Suppressor macrophage (primary cell): Measurements from ENCODE around the gene CMTR1.
"Not testable (repeated sequence)": the region's sequence is repeated elsewhere in the genome, so short reads cannot be mapped to it uniquely, and the experiment has no call there.

Experiments
- DNase-seq, 4 experiments: peaks; one replicate each; pipeline ENCODE4 v3.0.0-alpha.2; 2020 to 2022

The CMTR1 gene

DNA sequence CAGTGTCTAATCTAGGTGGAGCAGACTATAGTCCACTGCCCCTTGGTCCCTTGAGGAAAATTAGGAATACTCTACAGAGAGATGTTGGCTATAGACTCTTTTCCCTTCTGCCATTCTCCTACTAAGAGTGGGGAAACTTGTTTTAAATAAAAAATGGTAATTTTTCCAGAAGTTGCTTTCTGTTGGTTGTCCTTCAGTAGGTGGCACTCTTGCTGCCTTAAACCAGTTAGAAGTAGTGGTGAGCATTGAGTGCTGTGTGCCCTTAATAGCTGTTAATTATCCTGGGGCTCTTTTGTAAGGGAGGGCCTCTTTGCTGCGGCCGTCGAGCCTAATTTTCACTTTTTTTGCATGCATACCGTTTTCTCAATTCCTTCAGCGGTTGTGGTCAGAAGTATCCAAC lies 2.8 kb downstream of the CMTR1 start:
- no peak for DNase-seq

DNA sequence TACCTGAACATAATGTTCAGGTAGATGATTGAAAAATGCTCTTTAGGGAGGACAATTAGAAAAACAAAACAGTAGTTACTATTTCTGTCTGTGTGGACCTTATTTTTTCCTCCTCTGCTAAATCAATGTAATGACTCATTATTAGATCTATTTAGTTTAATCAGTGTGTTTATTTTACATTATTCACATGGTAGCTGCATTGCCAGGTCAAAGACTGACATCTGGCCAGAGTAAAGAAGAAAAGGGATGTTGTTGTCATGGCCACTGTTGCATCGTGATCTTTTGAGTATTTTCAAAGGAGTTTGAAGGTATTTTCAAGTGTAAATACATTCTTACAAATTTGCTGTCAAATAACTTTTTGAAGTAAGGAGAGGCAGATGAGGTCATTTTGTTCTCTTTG lies 5.9 kb downstream of the CMTR1 start:
- DNase-seq = no peak

DNA sequence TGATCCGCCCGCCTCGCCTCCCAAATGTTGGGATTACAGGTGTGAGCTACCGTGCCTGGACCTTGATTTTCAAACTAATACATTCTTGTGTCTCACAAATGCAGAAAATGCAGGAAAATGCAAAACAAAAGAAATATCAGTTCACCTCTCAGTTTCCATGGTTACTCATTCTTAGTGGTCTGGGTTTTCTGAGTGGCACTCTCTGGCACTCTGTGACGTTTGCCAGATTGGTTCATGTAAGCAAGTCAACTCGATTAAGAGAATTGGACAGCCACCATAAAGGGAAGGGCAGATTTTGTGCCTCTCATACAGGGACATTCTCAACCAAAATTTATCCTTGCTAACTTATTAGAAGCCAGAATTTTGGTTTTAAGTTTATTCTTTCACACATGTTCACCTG lies 8.6 kb downstream of the CMTR1 start:
- DNase-seq = no peak

DNA sequence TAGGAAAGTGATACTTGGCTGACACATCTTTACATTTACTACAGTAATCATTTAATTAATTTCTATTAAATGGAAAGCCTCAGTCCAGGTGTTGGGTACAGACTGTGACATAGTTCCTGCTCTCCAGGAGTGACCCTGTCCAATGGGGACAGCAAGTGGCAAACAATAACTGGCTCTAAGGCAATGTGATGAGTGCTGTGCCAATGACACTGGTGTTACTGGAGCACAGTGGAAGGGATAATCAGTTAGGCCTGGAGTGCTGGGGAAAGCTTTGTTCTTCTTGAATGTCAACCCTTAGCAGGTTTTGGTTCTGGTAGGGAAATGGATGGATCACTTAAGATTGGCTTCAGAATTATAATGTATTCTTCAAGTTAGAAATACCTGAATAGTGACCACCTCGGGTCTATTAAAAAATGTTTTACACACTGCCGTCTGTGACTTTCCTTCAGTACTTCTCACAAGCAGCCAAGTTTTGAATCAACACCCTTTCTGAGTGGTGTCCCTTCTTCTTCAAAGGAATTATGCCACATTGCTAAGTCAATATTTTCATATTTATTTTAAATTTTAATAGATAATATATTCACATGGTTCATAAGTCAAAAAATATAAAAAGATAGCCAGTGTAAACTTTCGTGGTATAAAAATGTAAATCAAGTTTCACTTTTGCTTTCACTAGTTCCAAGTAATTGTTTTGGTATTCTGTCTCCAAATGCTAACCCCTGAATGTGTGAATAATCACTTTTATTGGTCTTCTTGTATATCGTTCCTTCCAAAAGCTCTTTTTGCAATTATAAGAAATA lies 9.6 kb downstream of the CMTR1 start:
- no peak for DNase-seq

DNA sequence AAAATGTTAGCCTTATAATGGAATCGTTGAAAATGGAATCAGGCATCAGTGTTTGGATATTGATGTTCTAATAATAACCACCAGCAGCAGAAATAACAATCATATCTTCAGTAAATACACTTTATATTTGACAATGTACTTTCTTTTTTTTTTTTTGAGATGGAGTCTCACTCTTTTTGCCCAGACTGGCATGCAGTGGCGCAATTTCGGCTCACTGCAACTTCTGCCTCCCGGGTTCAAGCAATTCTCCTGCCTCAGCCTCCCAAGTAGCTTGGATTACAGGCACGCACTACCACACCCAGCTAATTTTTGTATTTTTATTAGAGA lies 10.2 kb downstream of the CMTR1 start:
- not testable (repeated sequence) for DNase-seq

DNA sequence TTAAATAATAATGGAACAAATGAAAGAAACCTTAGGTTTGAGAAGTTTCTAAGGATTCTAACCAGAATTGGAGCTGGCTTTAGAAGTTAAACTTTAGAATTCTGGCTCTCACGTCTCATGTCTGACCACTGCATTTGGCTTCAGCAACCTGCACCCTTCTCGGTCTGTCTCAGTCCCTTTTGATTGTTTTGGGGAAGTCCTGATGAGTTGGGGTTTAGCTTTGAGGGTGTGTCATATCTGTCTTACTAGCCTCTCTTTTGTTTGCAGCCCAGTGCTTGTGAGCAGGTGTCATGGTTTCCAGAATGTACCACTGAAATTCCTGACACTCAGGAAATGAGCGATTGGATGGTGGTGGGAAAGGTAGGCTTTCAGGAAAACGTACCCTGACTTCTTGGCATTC lies 17.0 kb downstream of the CMTR1 start:
- DNase-seq = no peak

DNA sequence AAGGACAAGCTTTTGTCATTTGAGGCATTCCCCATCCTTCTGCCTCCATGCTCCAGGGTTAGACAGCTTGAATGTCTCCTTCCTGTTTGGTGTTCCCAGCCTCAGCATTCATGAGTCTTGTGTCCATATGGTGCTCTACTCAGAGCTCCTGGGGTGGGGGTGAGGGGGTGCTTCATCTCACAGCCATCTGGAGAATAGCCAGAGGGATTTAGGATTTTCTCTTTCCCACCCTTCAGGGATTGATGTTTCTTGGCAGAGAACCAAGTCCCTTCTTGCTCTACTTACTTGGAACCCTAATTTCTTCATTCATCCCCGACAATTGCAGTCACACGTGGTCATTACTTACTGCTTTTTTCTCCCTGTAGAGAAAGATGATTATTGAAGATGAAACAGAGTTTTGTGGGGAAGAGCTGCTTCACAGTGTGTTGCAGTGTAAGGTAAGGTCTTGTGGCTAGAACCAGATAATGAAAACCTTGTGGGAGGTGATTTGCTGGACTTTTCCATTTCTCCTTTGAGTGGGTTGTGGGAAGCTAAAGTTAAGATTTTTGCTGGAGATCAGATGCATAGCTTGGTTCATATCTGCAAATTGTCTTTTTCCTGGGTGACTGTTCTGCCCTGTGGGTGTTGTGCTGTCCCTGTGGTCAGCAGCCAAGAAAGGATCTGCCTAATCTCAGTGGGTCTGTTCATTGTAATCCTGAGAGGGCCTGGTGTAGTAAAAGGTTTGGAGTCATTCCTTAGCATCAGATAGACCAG lies 18.6 kb downstream of the CMTR1 start:
- no peak for DNase-seq

DNA sequence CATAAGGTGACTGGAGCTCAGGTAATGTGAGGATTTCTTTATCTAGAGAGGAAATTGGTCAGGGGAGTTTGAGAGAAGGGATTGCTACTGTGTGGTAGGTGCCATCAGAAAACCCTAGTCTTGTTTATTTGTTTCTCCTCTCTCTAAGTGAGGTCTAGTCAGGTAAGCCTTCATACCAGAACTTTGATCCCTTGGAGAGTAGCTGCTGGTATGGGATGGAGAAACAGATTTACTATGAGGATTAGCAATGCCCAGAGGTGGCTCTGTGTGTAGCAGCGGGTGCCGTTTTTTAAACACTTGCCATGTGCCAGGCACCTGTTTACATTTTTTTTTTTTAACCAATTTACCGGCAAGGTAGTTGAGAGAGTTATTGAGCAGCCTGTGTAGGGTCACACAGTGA lies 19.5 kb downstream of the CMTR1 start:
- no peak for DNase-seq

DNA sequence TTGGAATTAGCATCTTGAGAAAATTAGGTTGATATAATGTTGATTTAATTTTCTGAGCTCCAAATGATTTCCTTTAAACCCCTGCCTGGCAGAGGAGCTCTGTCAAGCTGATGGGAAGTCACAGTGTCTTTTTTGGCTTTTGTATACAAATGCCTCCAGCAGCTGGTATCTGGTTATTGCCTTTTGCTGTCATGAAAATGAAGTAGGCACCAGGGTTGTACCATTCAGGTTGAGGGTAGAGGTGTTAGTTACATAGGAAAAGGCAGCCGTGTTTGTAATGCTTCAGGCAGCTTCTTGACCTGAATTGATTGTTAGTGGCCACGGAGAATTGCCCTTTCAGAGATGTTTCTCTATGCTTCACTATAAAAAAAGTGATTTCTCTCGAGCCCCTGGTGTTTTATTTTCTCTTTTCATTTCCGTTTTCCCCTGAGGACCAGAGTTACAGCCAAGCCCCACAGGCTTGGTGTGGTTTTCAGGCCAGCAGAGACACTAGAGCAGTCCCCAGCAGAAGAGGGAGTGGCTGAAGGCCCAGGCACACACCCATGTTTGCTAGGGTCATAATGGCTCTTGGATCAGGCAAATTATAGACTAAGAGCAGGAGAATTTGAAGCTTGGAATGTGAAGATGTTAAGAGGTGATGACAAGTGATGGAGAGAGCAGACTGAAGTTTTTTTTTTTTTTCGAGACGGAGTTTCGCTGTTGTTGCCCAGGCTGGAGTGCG lies 21.6 kb downstream of the CMTR1 start:
- no peak for DNase-seq

DNA sequence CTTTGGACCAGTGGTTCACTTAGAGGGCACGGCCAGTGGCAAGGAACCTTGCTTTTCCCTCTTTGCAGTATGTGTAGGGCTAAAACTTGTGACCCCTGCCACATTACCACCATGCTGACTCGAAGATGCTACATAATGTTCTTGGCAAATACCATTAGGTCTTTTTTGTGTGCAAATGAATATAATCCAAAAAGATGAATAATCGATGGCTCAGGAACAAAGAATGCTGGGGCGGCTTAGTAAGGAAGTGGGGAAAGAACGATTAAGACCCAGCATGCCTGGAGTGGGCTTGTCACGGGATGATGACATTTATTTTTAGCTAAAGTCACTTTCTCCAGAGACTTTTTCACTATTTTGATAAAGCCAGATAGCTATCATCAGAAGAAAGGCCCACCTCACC lies 23.1 kb downstream of the CMTR1 start:
- DNase-seq = no peak

DNA sequence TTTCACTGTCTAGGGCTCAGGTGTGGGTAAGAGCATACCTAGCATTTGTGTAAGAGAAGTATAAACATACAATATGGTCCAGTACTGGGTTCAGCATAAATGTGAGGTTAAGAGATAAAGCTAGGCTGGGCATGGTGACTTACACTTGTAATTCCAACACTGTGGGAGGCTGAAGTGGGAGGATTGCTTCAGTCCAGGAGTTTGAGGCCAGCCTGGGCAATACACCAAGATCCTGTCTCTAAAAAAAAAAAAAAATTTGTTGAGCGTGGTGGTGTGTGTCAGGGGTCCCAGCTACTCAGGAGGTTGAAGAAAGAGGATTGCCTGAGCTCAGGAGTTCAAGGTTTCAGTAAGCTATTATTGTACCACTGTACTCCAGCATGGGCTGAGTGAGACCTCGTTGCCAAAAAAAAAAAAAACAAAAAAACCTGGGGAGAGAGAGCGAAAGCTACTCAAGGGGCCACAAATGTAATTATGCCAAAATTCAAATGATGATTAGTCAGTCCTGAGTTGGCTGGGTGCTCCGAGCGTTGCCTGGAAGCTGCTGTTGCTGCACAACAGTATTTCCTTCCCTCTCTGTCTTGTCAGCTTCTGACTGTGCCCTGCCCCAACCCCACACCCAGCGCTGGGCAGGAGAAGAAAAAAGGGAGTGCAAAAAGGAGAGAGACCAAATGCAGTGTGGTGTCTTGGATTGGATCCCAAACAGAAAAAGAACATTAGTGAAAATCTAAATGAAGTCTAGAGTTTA lies 24.0 kb downstream of the CMTR1 start:
- DNase-seq = peak in 2 of 4 experiments; percentile 24 to 29

DNA sequence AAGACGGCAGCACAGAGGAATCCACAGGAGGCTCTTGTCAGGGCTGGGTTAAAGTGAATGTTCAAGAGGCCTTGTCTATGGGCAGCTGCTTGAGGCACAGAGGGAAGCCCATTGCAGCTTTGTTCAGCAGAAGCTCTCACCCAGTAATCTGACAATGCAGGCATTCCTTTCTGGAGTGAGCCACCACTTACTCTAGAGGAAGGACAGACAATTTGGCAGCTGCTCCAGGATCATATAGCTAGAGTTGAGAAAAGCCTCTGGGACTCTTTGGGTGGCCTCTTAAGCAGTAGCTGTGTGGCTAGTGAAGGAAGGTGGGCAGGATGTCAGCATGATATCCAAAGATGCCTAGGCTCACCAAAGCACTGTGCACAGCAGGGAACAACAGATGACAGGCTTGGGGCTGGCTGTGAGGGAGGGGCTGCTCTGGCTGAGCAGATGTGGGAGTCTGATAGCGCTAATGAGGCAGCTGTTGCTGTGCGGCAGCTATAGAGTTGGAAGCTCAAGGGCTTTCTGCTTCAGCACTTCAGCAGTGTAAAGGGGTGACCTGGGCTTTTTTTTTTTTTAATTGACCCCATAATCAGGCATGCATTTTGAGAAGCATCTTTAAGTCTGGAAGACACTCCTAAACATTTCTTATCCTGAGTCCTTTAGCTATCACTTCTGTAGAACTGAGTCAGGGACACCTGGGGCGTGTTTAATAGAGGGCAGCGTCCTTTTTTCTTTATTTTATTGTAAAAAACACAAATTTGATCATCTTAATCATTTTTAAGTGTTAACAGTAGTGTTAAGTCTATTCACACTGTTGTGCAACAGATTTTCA lies 27.2 kb downstream of the CMTR1 start:
- DNase-seq = no peak

DNA sequence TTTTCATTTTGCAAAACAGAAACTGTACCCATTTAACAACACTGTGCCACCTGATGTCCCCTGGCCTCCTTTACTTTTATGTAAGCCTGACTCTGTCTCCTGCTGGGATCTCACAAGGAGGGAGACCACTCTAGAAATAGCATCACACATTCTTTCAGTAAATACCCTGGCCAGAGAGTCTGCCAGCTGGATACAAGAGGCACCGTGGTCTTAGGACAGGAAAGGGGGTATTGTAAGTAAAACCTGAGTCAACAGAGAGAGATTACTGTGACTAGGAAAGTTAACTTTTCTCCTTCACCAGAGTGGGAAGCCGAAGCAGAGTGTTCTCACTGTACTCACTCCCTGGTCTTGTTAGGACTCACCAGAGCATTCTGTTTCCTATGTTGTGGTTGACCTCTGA lies 27.8 kb downstream of the CMTR1 start:
- DNase-seq = no peak

DNA sequence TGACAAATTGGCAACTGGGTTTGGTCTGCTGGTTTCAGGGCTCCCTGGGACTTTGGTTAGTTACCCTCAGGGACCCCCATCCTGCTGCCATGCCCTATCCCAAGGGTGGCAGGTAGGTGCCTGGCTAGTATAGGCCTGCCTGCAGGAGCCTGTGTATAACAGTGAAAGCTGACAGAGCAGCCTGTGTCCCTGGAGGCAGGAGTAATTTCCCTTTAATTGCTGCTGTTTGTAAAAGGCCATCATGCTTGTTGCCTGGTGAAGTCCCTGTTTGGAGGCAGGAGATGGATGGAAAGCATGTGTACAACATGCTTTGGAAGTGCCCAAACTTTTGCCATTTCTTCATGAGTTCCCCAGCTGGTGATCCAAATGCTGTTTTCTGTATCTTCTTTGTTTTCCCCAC lies 30.1 kb downstream of the CMTR1 start:
- no peak for DNase-seq

DNA sequence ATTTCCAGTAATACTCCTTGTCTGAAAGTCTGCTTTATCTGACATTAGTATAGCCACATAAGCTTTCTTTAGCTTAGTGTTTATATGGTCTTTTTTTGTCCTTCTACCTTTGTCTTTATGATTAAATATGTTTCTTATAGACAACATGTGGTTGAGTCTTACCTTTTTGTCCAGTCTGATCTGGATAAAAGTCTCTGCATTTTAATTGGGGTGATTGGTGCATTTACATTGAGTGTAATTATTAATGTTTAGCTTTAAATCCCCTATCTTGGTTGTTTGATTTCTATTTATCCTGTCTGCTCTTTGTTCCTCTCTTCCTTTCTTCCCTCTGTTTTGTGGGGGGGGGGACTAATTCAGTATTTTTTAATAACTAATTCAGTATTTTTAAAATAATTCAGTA lies 34.7 kb downstream of the CMTR1 start:
- DNase-seq = no peak

DNA sequence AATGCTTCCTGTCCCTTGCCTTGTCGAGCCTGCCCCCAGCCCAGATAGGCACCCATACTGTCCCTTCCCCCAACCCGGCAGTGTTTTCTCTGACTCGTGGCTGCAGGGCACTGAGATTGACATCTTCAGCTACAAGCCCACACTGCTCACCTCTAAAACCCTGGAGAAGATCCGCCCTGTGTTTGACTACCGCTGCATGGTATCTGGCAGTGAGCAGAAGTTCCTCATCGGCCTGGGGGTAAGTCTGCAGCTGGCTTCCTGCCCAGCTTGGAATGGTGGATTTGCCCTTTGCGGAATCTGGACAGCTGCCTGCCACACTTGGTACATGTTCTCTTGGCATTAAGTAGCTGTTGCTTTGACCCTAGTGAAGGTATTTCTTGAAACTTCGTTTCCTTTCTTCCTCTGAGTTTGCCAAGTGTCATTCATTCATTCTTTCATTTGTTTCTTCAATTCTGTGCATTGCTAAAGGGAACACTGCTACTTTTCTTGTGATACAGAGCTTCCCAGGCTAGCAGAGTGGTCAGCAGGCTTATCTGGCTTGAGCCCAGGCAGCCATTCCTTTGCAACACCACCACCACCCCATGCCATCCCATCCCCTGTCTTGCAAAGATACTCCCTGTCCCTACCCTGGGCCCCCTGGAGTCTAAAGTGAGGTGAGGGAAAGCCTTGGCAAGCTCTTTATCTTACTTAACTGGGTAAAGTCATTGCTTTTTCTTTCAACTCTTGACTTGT lies 40.5 kb downstream of the CMTR1 start:
- DNase-seq = no peak

DNA sequence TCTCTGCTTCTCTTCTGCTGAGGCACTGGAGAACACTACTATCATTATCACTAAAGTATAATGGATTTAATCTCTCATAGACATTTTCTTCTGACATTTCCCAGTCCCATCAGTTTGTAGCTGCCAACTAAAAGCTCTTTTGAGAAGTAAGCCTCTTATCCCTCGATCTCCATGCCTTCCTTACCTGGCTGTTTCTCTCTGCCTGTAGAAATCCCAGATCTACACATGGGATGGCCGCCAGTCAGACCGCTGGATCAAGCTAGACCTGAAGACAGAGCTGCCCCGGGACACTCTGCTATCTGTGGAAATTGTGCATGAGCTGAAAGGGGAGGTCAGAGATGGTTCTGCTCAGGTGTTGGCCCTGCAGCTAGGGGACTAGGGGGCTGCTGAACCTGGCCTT lies 41.3 kb downstream of the CMTR1 start:
- no peak for DNase-seq

DNA sequence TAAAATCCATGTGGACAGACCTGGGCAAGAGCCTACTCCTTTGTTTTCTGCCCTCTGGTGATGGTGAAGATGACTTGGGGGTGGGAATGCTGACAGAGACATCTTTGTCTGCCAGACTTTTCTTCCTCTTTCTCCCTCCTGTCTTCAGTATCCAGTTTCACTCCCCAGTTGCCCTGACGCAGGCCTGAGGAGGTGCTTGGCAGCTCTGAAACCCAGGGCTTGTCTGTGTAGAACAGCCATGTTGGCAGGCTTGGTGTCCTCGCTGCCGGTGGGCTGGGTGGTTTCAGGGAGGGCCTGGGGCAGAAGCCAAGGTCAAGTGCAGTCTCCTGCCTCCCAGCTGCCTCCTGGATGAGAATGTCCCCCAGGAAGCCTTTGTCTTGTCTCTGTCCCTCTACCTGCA lies 44.2 kb downstream of the CMTR1 start:
- no peak for DNase-seq

DNA sequence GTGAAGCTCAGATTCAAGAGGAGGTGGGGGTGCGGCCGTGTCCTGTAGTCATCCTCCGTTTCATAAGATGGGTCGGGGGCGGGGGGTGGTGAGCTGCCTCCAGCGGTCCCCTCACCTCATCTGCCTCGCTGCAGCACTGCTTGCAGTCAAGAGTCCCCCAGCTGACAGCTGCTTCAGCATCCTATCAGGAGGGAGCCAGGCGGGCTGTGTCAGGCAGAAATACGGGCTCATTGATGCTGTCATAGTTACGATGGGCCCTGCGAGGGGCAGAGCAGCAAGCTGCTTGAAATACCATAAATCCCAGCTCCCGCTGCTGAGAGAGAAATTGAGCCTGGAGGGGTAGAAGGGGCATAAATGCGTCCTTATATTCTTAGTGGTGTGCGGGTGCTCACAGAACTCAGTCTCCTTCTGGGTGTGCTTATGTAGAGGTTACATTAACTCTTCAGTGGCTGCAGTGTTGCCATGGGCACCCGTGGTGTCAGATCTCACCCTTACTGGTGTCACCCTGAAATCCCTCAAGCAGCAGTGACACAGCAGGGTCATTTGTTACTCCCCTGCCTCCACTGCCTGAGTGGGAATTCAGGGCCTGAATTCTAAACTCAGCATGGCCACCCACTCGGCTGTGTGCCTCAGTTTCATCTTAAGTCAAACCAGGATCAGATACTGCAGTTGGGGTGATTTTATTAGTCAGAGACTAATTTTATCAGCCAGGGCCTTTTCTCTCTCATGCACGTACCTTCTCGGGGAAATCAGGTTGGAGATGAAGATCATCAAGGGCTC lies 44.8 kb downstream of the CMTR1 start:
- no peak for DNase-seq

DNA sequence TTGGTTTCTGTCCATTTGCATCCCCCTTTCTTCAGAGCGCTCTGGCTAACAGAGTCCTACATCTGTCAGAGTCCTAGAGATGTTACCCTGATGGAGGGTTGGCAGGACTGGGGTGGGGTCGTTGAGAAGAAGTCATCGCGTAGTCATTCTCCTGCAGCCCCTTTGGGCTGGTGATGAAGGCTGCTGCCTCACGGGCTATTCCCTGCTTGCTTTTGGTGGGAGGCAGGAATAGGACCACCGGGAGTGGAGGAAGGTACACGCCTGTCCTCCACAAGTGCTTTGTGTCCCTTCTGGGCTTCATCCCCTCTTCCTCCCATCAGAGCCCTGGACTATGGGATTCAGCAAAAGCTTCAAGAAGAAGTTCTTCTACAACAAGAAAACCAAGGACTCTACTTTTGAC lies 45.8 kb downstream of the CMTR1 start:
- DNase-seq = no peak
